PC-3 (cell line): ENCODE results near the gene SRGN. TPM values are rescaled to one million over a fixed set of nuclear protein-coding genes. Genes with fewer than 3 reads are reported as not detected.
A peak's percentile ranks its signal among the peaks of the same experiment; 100 is the strongest.

ENCODE experiments used
- ATAC-seq: fragments of 200-7000 bp; cut with Tn5 transposase; 2 replicates; pipeline ENCODE4 v1.9.1; 2020; ENCODE audit warnings: mild to moderate bottlenecking, moderate library complexity
- BruUV-seq: library from RNA; stranded (reverse); fragments of 400-500 nt; replicated peaks from 2 replicates; lab custom pipeline; 2021; lab: Mats Ljungman, UMichigan
- CTCF ChIA-PET: fragments of 300-600 bp; sonication (Branson Sonifier 250); formaldehyde crosslinking; loops from one replicate; lab custom pipeline; 2022; ENCODE audit warnings: antibody characterized with exemption; lab: Charles Lee
- POLR2A ChIA-PET: fragments of 300-600 bp; sonication (Branson Sonifier 250); formaldehyde crosslinking; loops from one replicate; lab custom pipeline; 2022; ENCODE audit warnings: antibody characterized with exemption; ENCODE audit not compliant: unreplicated experiment; lab: Charles Lee
- DNase-seq: peaks from one replicate; pipeline ENCODE4 v3.0.0-alpha.2; 2015
- H2AFZ ChIP-seq: fragments of 300-600 bp; sonication (generic); 2 replicates; pipeline ENCODE4 v1.6.0; 2016; ENCODE audit warnings: antibody characterized with exemption, low read length
- H3F3A ChIP-seq: fragments of 300-600 bp; sonication (generic); one replicate; pipeline ENCODE4 v1.6.0; 2017; ENCODE audit warnings: antibody characterized with exemption, low read length, control low read depth, mild to moderate bottlenecking; ENCODE audit not compliant: unreplicated experiment
- H3K27ac ChIP-seq: fragments of 300-600 bp; sonication (generic); 2 replicates; pipeline ENCODE4 v1.5.1; 2016; ENCODE audit warnings: mild to moderate bottlenecking, low read length
- H3K27me3 ChIP-seq: fragments of 300-600 bp; sonication (generic); 2 replicates; pipeline ENCODE4 v1.6.1; 2016; ENCODE audit warnings: low read length, mixed read lengths
- H3K36me3 ChIP-seq: fragments of 300-600 bp; sonication (generic); 2 replicates; pipeline ENCODE4 v1.6.1; 2016; ENCODE audit warnings: low read depth, mixed run types, low read length, mixed read lengths
- H3K4me1 ChIP-seq: fragments of 300-600 bp; sonication (generic); 2 replicates; pipeline ENCODE4 v1.5.1; 2016; ENCODE audit warnings: low read length; ENCODE audit not compliant: insufficient read depth
- H3K4me2 ChIP-seq: fragments of 300-600 bp; sonication (generic); 2 replicates; pipeline ENCODE4 v1.6.0; 2016; ENCODE audit warnings: low read length
- H3K4me3 ChIP-seq: fragments of 300-600 bp; sonication (generic); 2 replicates; pipeline ENCODE4 v1.5.1; 2016; ENCODE audit warnings: mild to moderate bottlenecking, low read length, mixed read lengths
- H3K79me2 ChIP-seq: fragments of 300-600 bp; sonication (generic); 2 replicates; pipeline ENCODE4 v1.6.1; 2017; ENCODE audit warnings: low read length, mixed read lengths
- H3K9ac ChIP-seq: fragments of 300-600 bp; sonication (generic); 2 replicates; pipeline ENCODE4 v1.6.0; 2016; ENCODE audit warnings: mild to moderate bottlenecking, low read length
- H3K9me2 ChIP-seq: fragments of 300-600 bp; sonication (generic); replicated peaks from 2 replicates; pipeline ENCODE4 v1.6.1; 2016; ENCODE audit warnings: mixed run types, low read length, mixed read lengths
- H3K9me3 ChIP-seq: fragments of 300-600 bp; sonication (generic); 2 replicates; pipeline ENCODE4 v1.6.1; 2016; ENCODE audit warnings: low read length, mixed read lengths
- H4K20me1 ChIP-seq: fragments of 300-600 bp; sonication (generic); 2 replicates; pipeline ENCODE4 v1.6.1; 2016; ENCODE audit warnings: low read length, mixed read lengths
- EZH2 ChIP-seq: fragments of 300-600 bp; sonication (generic); IDR thresholded peaks from one replicate; pipeline ENCODE4 v1.6.1; 2017; ENCODE audit warnings: antibody characterized with exemption, mild to moderate bottlenecking, low read length; ENCODE audit not compliant: unreplicated experiment
- EZH2phosphoT487 ChIP-seq: fragments of 300-600 bp; sonication (generic); IDR thresholded peaks from 2 replicates; pipeline ENCODE4 v1.6.1; 2018; ENCODE audit warnings: mild to moderate bottlenecking, antibody characterized with exemption, low read length, borderline replicate concordance
- intact Hi-C: fragments of 100-400 bp; cut with micrococcal nuclease; formaldehyde crosslinking; loops from 2 replicates; pipeline ENCODE4 v1.9.0; 2023
- total RNA-seq: library from RNA; depleted of rRNA; stranded (reverse); fragments of >200 nt; gene quantifications from 2 replicates; pipeline ENCODE4 v1.2.3, GENCODE V29; 2014
- TF ChIP-seq, protein P1 (sequence below): fragments of 300-600 bp; sonication (generic); conservative IDR thresholded peaks from 2 replicates; pipeline ENCODE4 v1.5.1; 2017; ENCODE audit warnings: antibody characterized with exemption, low read depth, mild to moderate bottlenecking, low read length

Gene SRGN
- total RNA-seq, 1 experiment from 2014 or later = 422 TPM

DNA sequence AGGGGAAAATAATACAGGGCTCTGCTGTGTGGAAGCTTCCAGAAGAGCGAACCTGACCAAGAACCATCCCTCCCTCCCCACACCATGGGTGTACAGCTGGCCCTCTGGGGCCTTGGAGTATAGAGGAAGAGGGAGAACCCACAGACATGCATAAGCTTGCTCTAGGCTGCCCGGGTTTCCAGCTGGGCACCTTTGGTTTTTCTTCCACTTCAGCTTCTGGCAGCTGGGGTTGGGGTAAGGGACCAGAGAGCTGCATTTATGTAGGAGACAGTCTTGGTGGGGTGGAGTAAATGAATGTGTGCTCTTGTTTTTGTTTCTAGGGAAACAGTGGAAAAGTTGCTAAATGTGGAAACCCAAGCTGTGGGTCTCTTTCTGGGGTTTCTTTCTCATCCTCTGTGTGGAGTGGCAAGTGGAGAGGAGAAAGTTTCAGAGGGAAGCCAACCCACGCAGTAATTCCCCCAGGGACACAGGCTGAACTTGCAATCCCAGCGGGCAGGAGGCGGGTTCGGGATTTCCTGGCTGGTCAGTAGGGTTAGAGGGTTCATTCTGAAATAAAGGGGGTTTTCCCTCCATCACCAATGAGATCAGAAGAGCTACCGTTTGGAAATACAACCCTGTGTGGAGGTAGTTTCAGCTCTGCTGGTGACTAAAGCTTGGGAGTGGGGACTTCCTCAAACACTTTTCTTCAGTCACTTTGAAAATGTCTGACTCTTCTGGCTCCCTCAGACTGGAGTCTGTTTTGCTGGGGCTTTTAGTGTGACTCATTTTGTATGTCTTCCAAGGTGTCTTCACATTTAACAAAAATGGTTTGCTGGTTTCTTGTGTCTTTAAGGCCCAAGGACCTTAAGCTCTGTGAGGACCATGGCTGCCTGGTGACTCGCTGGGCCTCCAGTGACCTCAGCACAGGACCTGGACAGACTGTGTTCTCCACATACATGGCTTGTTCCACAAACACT is 22.2 kb upstream of the SRGN start:
- Histone ChIP-seq H3K36me3 (no peaks in the 10 kb centered on the region), H3K9ac (no peak overlapping the region), H3K79me2 (no peaks in the 10 kb centered on the region), H4K20me1 (no peaks in the 10 kb centered on the region), H3K27me3 (no peaks in the 10 kb centered on the region), H3K4me2 (no peak overlapping the region), H3K4me1 (peaks cover 35% of the 10 kb centered on the region), H3K9me2 (no peaks in the 10 kb centered on the region), H3F3A (peaks cover 18% of the 10 kb centered on the region), H3K9me3 (no peaks in the 10 kb centered on the region), H3K4me3 (no peak overlapping the region), H3K27ac (no peak overlapping the region), H2AFZ (peak overlapping the region; percentile 6)
- BruUV-seq = no TSS peak
- ChIA-PET CTCF (interaction anchor here (0.6 kb wide), 1 partner anchor 19 kb away, joined by 3 read pairs; no protein-coding TSS in a partner anchor), POLR2A (no interaction called here)
- no peak for ATAC-seq
- peak; percentile 59 for DNase-seq
- intact Hi-C loops = no loop called here
- no peak for TF ChIP-seq EZH2
- TF ChIP-seq, protein P1, sequence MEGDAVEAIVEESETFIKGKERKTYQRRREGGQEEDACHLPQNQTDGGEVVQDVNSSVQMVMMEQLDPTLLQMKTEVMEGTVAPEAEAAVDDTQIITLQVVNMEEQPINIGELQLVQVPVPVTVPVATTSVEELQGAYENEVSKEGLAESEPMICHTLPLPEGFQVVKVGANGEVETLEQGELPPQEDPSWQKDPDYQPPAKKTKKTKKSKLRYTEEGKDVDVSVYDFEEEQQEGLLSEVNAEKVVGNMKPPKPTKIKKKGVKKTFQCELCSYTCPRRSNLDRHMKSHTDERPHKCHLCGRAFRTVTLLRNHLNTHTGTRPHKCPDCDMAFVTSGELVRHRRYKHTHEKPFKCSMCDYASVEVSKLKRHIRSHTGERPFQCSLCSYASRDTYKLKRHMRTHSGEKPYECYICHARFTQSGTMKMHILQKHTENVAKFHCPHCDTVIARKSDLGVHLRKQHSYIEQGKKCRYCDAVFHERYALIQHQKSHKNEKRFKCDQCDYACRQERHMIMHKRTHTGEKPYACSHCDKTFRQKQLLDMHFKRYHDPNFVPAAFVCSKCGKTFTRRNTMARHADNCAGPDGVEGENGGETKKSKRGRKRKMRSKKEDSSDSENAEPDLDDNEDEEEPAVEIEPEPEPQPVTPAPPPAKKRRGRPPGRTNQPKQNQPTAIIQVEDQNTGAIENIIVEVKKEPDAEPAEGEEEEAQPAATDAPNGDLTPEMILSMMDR = no peak
- no peak for TF ChIP-seq EZH2phosphoT487

DNA sequence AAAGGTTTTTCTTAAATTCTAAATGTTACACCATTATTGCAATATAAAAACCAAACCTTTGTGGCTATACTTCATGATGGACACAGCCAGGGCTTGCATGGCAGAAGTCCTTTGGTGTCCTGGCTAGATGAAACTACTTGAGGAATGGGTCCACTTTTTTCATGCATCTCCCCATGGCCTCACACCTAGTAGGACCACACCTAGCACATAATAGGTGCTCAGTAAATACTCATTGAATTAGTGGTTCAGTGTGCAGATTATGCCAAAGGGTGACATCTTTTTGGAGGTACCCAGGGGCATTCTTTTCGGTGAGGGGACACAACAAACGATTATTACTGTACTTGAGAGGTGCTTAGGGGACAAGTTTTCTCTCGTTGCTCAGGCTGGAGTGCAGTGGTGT is 20.7 kb upstream of the SRGN start:
- H4K20me1 ChIP-seq = no peaks in the 10 kb centered on the region
- H3K4me1 ChIP-seq = peaks cover 23% of the 10 kb centered on the region
- ATAC-seq = no peak
- POLR2A ChIA-PET = no interaction called here
- no peaks in the 10 kb centered on the region for H3K9me2 ChIP-seq
- no peak overlapping the region for H3K27ac ChIP-seq
- BruUV-seq = no TSS peak
- TF ChIP-seq EZH2phosphoT487 = no peak
- no peak for TF ChIP-seq EZH2
- TF ChIP-seq, protein P1 = no peak
- H3K36me3 ChIP-seq = no peaks in the 10 kb centered on the region
- H2AFZ ChIP-seq = no peak overlapping the region
- H3K4me3 ChIP-seq = no peak overlapping the region
- H3K27me3 ChIP-seq = no peaks in the 10 kb centered on the region
- DNase-seq = no peak
- H3K9ac ChIP-seq = no peak overlapping the region
- no peaks in the 10 kb centered on the region for H3K9me3 ChIP-seq
- no peak overlapping the region for H3K4me2 ChIP-seq
- CTCF ChIA-PET = no interaction called here
- no peaks in the 10 kb centered on the region for H3K79me2 ChIP-seq
- intact Hi-C loops = no loop called here
- H3F3A ChIP-seq = peaks cover 10% of the 10 kb centered on the region

DNA sequence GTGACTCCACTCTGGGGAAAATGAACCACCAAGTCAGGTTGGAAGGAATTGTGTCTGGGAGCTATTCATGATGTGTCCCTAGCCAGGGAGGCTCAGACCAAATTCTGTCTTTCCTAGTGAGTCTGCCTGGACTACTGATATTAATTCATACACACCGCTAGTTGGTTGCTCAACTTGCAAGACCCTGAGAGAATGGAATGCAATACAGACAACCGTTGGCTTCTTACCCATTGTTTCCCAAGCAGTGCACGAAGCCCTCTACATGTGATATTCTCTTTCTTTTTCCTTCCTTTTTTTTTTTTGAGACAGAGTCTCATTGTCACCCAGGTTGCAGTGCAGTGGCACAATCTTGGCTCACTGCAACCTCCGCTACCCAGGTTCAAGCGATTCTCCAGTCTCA is 19.4 kb upstream of the SRGN start:
- TF ChIP-seq, protein P1 = no peak
- TF ChIP-seq EZH2phosphoT487 (no peak), EZH2 (no peak)
- Histone ChIP-seq H3K9ac (no peak overlapping the region), H3K9me3 (no peaks in the 10 kb centered on the region), H3K27ac (no peak overlapping the region), H3K36me3 (no peaks in the 10 kb centered on the region), H3F3A (no peaks in the 10 kb centered on the region), H3K4me3 (no peak overlapping the region), H3K4me2 (no peak overlapping the region), H3K79me2 (no peaks in the 10 kb centered on the region), H3K4me1 (peaks cover 9% of the 10 kb centered on the region; the same call in 1 of the 2 replicates), H4K20me1 (no peaks in the 10 kb centered on the region), H2AFZ (no peak overlapping the region), H3K9me2 (no peaks in the 10 kb centered on the region), H3K27me3 (no peaks in the 10 kb centered on the region)
- ChIA-PET POLR2A (no interaction called here), CTCF (no interaction called here)
- DNase-seq = no peak
- no TSS peak for BruUV-seq
- ATAC-seq = no peak
- intact Hi-C loops = no loop called here
